Mesodermal cell (in vitro differentiated cells): Measurements from ENCODE around the gene ATPAF1.
"Not testable (repeated sequence)": the region's sequence is repeated elsewhere in the genome, so short reads cannot be mapped to it uniquely, and the experiment has no call there.

Experiments used
- H3K27ac ChIP-seq: 2 replicates; pipeline ENCODE4 v1.7.0; 2013; ENCODE audit warnings: mild to moderate bottlenecking, low read depth, low read length, moderate library complexity; ENCODE audit not compliant: severe bottlenecking
- H3K36me3 ChIP-seq: 2 replicates; pipeline ENCODE4 v1.7.1; 2013; ENCODE audit warnings: mild to moderate bottlenecking, low read length, moderate library complexity; ENCODE audit not compliant: control insufficient read depth, insufficient read depth
- H3K4me1 ChIP-seq: one replicate; pipeline ENCODE4 v1.7.1; 2013; ENCODE audit warnings: mild to moderate bottlenecking, low read length; ENCODE audit not compliant: insufficient read depth, control insufficient read depth, poor library complexity, severe bottlenecking
- H3K4me3 ChIP-seq: 2 replicates; pipeline ENCODE4 v1.7.0; 2013; ENCODE audit warnings: low read length, control low read depth, mild to moderate bottlenecking; ENCODE audit not compliant: insufficient read depth, poor library complexity, severe bottlenecking; ENCODE audit errors: extremely low read depth
- H3K9me3 ChIP-seq: 2 replicates; pipeline ENCODE4 v1.7.1; 2013; ENCODE audit warnings: mild to moderate bottlenecking, low read length, moderate library complexity; ENCODE audit not compliant: control insufficient read depth
- WGBS, 2 experiments: methylation state at CpG; one replicate each; pipeline ENCODE4 v1.1.5; 2013; ENCODE audit warnings: missing lambda C conversion rate in 2 of 2; ENCODE audit not compliant: insufficient coverage in 2 of 2; 5-methylcytosine and 5-hydroxymethylcytosine counted together

The ATPAF1 gene

DNA sequence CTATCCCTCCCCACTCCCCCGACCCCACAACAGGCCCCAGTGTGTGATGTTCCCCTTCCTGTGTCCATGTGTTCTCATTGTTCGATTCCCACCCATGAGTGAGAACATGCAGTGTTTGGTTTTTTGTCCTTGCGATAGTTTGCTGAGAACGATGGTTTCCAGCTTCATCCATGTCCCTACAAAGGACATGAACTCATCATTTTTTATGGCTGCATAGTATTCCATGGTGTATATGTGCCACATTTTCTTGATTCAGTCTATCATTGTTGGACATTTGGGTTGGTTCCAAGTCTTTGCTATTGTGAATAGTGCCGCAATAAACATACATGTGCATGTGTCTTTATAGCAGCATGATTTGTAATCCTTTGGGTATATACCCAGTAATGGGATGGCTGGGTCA lies 5.2 kb downstream of the ATPAF1 start:
- no CpG with 5 or more reads among the region's 5 CpGs for WGBS, 2 experiments
- peaks cover 10% of the 10 kb centered on the region for H3K4me1 ChIP-seq
- H3K9me3 ChIP-seq, H3K4me3 ChIP-seq, H3K27ac ChIP-seq: not testable (repeated sequence)
- peaks cover 17% of the 10 kb centered on the region for H3K36me3 ChIP-seq

DNA sequence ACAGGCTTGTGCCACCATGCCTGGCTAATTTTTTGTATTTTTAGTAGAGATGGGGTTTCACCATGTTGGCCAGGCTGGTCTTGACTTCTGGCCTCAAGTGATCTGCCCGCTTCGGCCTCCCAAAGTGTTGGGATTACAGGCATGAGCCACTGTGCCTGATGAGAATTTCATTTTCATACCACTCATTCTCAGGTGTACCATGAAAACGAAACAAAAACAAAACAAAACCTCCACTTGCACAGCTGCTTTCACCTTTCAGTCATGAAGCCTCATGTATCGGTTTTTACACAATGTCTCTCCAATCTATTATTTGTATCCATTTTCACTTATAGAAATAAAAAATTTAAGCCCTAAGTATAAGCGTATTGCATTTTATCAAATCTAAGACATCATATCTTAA lies 8.0 kb downstream of the ATPAF1 start:
- H3K36me3 ChIP-seq: peaks cover 36% of the 10 kb centered on the region
- H3K4me1 ChIP-seq, H3K27ac ChIP-seq, H3K4me3 ChIP-seq, H3K9me3 ChIP-seq: not testable (repeated sequence)
- 100% methylated on average over 2 to 4 of the region's 5 CpGs for WGBS, 2 experiments

DNA sequence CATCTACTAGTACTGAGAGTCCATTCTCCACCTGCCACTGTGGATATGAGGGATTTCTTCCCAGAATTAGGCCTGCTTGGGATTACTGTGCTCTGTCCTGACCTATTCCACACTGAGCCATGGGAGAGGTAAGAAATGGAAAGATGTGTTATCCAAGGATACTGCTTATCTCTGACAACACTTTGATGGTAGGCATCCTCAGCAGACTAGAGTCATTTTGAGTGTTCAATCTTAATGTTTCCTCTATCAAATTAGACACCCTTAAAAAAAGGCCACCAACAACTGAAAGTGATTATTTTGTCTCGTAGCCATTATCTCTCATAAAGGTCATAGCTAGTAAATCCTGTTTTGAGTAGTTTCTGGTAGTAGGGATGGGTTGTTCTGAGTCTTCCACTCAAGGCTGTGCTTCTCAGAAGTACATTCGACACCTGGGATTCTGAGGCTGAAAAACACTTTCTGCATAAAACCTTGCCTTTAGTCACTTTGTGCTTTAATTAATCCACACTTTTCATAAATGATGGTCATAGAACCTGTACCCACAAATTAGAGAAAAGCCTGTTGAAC lies 8.8 kb downstream of the ATPAF1 start:
- no peaks in the 10 kb centered on the region for H3K9me3 ChIP-seq
- H3K4me3 ChIP-seq: no peak overlapping the region
- H3K27ac ChIP-seq: no peak overlapping the region
- H3K36me3 ChIP-seq: peaks cover 35% of the 10 kb centered on the region
- WGBS, 2 experiments: no CpG with 5 or more reads among the region's 2 CpGs
- H3K4me1 ChIP-seq: no peaks in the 10 kb centered on the region

DNA sequence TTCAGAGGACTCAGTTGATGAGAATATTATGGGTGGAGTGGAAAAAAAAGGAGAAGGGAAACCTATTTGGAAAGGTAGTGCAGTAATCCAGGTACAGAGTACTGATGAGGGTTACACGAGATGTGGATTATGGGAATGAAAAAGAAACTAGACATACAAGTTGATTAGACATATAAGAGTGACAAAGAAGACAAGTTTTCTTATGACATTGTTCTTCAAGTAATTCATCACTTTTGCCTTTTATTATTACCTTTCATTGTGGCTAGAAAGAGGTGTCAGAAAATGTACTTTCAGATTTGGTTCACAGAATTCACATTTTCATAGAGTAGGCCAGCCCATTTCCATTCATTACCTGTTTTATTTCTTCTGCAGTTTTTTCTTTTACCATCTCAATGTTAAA lies 10.4 kb downstream of the ATPAF1 start:
- peaks cover 30% of the 10 kb centered on the region for H3K36me3 ChIP-seq
- no peak overlapping the region for H3K27ac ChIP-seq
- no peaks in the 10 kb centered on the region for H3K9me3 ChIP-seq
- 100% methylated on average over 1 of the region's 1 CpG for WGBS, 2 experiments
- H3K4me3 ChIP-seq: no peak overlapping the region
- no peaks in the 10 kb centered on the region for H3K4me1 ChIP-seq

DNA sequence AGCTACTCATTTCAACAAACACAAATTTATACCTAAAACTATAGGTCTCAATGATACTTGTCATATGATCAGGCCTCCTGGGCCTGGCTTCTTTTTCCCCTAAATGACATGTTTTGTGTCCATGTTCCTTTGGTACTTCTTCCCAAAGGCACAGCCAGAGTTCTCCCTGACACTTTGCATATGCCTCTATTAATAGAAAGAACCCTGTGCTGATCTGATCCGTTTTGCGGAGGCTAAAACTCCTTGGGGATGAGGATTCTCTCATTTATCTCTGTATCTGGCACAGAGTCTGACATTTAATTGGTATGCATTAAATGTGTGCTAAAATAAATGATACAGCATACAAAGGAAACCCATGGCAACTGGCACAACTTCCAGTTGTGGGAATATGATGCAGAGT lies 11.5 kb downstream of the ATPAF1 start:
- WGBS, 2 experiments: 100% methylated on average over 2 of the region's 2 CpGs
- H3K36me3 ChIP-seq: peaks cover 39% of the 10 kb centered on the region
- no peaks in the 10 kb centered on the region for H3K4me1 ChIP-seq

DNA sequence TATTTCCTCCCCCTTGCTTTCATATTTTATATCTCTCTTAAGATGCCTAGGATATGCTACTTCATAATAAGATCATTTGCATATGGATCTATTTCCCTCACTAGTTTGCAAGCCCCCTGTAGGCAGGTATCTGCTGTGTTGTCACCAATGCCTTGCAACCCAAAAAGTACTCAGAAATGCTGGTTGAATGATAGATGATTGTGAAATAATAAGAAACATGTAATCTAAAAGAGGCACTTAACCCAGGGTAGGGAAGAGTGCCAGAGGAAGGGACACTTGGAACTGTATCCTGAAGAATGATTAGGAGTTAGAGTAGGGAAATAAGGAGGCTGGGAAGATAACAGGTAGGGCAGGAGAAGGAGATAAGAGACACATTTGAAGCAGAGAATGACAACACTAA lies 12.3 kb downstream of the ATPAF1 start:
- Histone ChIP-seq H3K9me3 (no peaks in the 10 kb centered on the region), H3K4me3 (no peak overlapping the region), H3K27ac (no peak overlapping the region), H3K4me1 (no peaks in the 10 kb centered on the region), H3K36me3 (peaks cover 39% of the 10 kb centered on the region)

More for the DNA sequence above, 11.5 kb downstream of the ATPAF1 start:
- no peaks in the 10 kb centered on the region for H3K9me3 ChIP-seq
- H3K27ac ChIP-seq: no peak overlapping the region
- no peak overlapping the region for H3K4me3 ChIP-seq

DNA sequence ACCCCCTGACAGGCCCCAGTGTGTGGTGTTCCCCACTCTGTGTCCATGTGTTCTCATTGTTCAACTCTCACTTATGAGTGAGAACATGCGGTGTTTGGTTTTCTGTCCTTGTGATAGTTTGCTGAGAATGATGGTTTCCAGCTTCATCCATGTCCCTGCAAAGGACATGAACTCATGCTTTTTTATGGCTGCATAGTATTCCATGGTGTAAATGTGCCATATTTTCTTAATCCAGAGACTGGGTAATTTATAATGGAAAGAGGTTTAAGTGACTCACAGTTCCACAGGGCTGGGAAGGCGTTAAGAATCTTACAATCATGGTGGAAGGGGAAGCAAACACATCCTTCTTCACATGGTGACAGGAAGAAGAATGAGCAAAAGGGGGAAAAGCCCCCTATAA lies 13.5 kb downstream of the ATPAF1 start:
- H3K4me3 ChIP-seq, H3K4me1 ChIP-seq, H3K9me3 ChIP-seq, H3K27ac ChIP-seq: not testable (repeated sequence)
- WGBS, 2 experiments: 80% methylated on average over 1 of the region's 2 CpGs; no CpG with 5 or more reads in 1 of the 2 experiments
- peaks cover 49% of the 10 kb centered on the region for H3K36me3 ChIP-seq

DNA sequence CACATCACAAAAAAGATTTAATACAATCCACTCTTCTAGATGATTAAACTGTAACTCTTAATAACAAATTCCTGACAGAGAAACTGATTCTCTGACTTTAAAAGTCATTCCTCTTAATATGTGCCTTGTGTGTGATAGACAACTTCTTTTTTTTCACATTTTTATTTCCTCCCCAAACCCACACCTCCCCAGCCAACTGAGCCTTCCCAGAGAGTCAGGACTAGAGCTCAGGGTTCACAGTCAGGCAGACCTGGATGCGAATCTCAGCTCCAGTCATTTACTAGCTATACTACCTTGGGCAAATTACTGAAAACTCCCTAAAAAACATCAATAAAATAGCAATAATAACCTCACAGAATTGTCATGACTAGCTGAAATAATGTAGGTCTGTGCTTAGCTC lies 14.2 kb downstream of the ATPAF1 start:
- H3K36me3 ChIP-seq: peaks cover 54% of the 10 kb centered on the region
- no peaks in the 10 kb centered on the region for H3K4me1 ChIP-seq
- no peak overlapping the region for H3K27ac ChIP-seq
- H3K4me3 ChIP-seq: no peak overlapping the region
- WGBS, 2 experiments: 100% methylated on average over 1 of the region's 1 CpG
- peaks cover 13% of the 10 kb centered on the region for H3K9me3 ChIP-seq

DNA sequence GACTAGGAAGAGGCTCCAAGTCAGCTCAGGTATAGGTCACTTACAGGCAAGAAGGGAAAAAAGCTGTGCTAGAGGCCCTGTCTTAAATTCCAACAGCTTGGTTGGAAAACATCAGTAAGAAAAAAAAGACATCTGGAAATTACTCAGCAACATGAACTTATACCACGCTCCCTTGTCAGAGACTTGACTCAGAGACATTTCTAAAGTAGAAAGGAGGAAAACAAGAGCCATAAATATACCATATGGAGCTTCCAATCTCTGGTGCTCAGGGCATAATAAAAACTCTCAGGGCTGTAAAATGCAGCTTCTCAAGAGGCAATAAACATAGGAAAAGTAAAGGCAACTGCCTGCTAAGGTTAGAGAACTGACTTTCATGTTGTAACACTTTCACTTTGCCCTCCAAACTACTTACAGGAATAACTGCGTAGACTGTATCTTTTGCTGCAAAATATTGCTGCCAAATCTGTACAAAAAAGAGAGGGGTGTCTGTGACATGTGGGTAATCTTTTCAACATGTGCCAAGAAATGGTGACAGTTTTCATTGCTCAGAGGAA lies 14.7 kb downstream of the ATPAF1 start:
- Histone ChIP-seq H3K4me1 (no peaks in the 10 kb centered on the region), H3K9me3 (peaks cover 13% of the 10 kb centered on the region), H3K27ac (no peak overlapping the region), H3K36me3 (peaks cover 58% of the 10 kb centered on the region), H3K4me3 (no peak overlapping the region)
- WGBS, 2 experiments: no CpG with 5 or more reads among the region's 2 CpGs

DNA sequence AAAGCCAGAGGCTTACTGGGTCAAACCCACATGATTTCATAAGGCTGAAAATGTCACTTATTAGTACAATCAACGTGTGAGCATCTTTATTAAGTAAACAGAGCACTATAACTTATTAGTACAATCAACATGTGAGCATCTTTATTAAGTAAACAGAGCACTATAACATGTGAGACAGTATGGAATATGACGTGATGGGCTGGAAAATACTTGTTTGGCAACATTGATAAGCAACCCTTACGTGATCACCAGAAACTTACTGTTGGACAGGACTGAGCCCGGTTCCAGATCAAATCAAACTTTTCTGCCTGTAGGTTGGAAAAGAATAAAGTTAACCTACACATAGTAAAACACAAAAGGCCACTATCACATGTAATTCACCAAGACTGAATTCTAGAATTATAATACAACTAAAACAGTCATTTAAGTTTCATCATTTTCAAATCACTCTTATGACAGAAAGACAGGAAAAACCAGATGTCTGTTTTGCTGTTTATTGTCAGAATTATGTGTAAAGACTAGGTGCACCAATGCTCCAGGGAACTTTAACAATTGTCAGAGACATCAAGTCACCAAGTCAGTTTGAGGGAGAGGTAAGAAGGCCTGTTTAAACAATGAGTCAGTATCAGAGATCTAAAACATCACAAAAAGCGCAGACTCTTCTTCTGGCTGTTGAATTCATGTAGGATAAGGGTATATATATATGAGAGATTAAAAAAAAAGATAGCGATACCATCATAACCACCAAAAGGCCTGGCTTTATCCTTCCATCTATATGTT lies 15.7 kb downstream of the ATPAF1 start:
- Histone ChIP-seq H3K9me3 (peaks cover 13% of the 10 kb centered on the region), H3K4me3 (no peak overlapping the region), H3K27ac (no peak overlapping the region), H3K4me1 (no peaks in the 10 kb centered on the region), H3K36me3 (peaks cover 65% of the 10 kb centered on the region)
- WGBS, 2 experiments: 100% methylated on average over 2 of the region's 6 CpGs

DNA sequence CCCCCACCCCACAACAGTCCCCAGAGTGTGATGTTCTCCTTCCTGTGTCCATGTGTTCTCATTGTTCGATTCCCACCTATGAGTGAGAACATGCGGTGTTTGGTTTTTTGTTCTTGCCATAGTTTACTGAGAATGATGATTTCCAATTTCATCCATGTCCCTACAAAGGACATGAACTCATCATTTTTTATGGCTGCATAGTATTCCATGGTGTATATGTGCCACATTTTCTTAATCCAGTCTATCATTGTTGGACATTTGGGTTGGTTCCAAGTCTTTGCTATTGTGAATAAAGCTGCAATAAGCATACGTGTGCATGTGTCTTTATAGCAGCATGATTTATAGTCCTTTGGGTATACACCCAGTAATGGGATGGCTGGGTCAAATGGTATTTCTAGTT lies 17.0 kb downstream of the ATPAF1 start:
- H3K9me3 ChIP-seq: peaks cover 13% of the 10 kb centered on the region
- H3K4me3 ChIP-seq, H3K27ac ChIP-seq, H3K4me1 ChIP-seq: not testable (repeated sequence)
- peaks cover 59% of the 10 kb centered on the region for H3K36me3 ChIP-seq
- WGBS, 2 experiments: no CpG with 5 or more reads among the region's 3 CpGs
